HepG2 (cell line): ENCODE results near the gene VASN. TPM values are rescaled to one million over a fixed set of nuclear protein-coding genes. Genes with fewer than 3 reads are reported as not detected.

Source experiments
- CCDC6 ChIP-seq: sonication (generic); formaldehyde crosslinking; IDR thresholded peaks from 2 replicates; pipeline ENCODE4 v1.8.1; 2022; ENCODE audit warnings: mild to moderate bottlenecking, missing genetic modification reagents, moderate library complexity
- CREB1 ChIP-seq, 2 experiments: fragments of 450-650 bp in 1 of 2; IDR thresholded peaks; 2 replicates each; pipeline ENCODE4 v1.6.1; 2016 to 2017; ENCODE audit warnings: control low read depth in 1 of 2, mild to moderate bottlenecking in 1 of 2, missing compliant biosample characterization in 1 of 2, missing genetic modification characterization in 1 of 2
- HDAC2 ChIP-seq: sonication (generic); formaldehyde crosslinking; IDR thresholded peaks from 2 replicates; pipeline ENCODE4 v1.4.0; 2020; ENCODE audit warnings: missing genetic modification reagents
- KDM4B ChIP-seq: sonication (generic); formaldehyde crosslinking; IDR thresholded peaks from 2 replicates; pipeline ENCODE4 v1.4.0; 2020; ENCODE audit warnings: missing genetic modification reagents
- MEIS2 ChIP-seq: sonication (generic); formaldehyde crosslinking; IDR thresholded peaks from 2 replicates; pipeline ENCODE4 v1.9.0; 2021; ENCODE audit warnings: mild to moderate bottlenecking, missing genetic modification reagents
- NR3C1 ChIP-seq: sonication (generic); formaldehyde crosslinking; IDR thresholded peaks from 2 replicates; pipeline ENCODE4 v1.4.0; 2020; ENCODE audit warnings: missing genetic modification reagents
- RBAK ChIP-seq: sonication (generic); formaldehyde crosslinking; IDR thresholded peaks from 2 replicates; pipeline ENCODE4 v1.5.1; 2020; ENCODE audit warnings: mild to moderate bottlenecking, missing genetic modification reagents
- RORA ChIP-seq: sonication (generic); formaldehyde crosslinking; IDR thresholded peaks from 2 replicates; pipeline ENCODE4 v1.5.0; 2020; ENCODE audit warnings: mild to moderate bottlenecking, missing genetic modification reagents, moderate library complexity
- SAP130 ChIP-seq: IDR thresholded peaks from 2 replicates; pipeline ENCODE4 v1.6.1; 2016; ENCODE audit warnings: low read depth
- SIN3B ChIP-seq: fragments of 150-350 bp; IDR thresholded peaks from 2 replicates; pipeline ENCODE4 v1.6.1; 2014; ENCODE audit warnings: low read length
- SMYD3 ChIP-seq: sonication (generic); formaldehyde crosslinking; IDR thresholded peaks from 2 replicates; pipeline ENCODE4 v1.8.1; 2023; ENCODE audit warnings: mild to moderate bottlenecking, missing genetic modification reagents
- TOPORS ChIP-seq: sonication (generic); formaldehyde crosslinking; IDR thresholded peaks from 2 replicates; pipeline ENCODE4 v1.8.0; 2023; ENCODE audit warnings: mild to moderate bottlenecking, missing genetic modification reagents
- ZNF17 ChIP-seq: sonication (generic); formaldehyde crosslinking; IDR thresholded peaks from 2 replicates; pipeline ENCODE4 v1.5.0; 2020; ENCODE audit warnings: mild to moderate bottlenecking, missing genetic modification reagents
- ZNF24 ChIP-seq: fragments of 450-650 bp; IDR thresholded peaks from 2 replicates; pipeline ENCODE4 v1.6.1; 2017; ENCODE audit warnings: antibody characterized with exemption, mild to moderate bottlenecking
- ZNF446 ChIP-seq: sonication (generic); formaldehyde crosslinking; IDR thresholded peaks from 2 replicates; pipeline ENCODE4 v1.5.0; 2020; ENCODE audit warnings: mild to moderate bottlenecking, missing genetic modification reagents
- ZNF556 ChIP-seq: sonication (generic); formaldehyde crosslinking; IDR thresholded peaks from 2 replicates; pipeline ENCODE4 v1.4.0; 2020; ENCODE audit warnings: mild to moderate bottlenecking, missing genetic modification reagents, borderline replicate concordance
- ZNF598 ChIP-seq: sonication (generic); formaldehyde crosslinking; IDR thresholded peaks from 2 replicates; pipeline ENCODE4 v1.5.1; 2020; ENCODE audit warnings: mild to moderate bottlenecking, missing genetic modification reagents, borderline replicate concordance
- ZSCAN12 ChIP-seq: sonication (generic); formaldehyde crosslinking; IDR thresholded peaks from 2 replicates; pipeline ENCODE4 v1.9.0; 2021; ENCODE audit warnings: mild to moderate bottlenecking, missing genetic modification reagents
- polyA plus RNA-seq, 8 experiments: library from polyadenylated mRNA; depleted of rRNA in 3 of 8; stranded (reverse) in 7 of 8; unstranded in 1 of 8; fragments of >200 nt; fragmentation: Illumina TruSeq in 4 of 8; extraction: Trizol in 4 of 8; gene quantifications; 2 replicates each; pipeline versions ENCODE4 v1.2.1 to v1.2.3, GENCODE V29; 2011 to 2016; ENCODE audit warnings: low read depth in 4 of 8, missing spikeins in 1 of 8, mixed read lengths in 1 of 8; ENCODE audit not compliant: insufficient read depth in 1 of 8
- total RNA-seq, 5 experiments: library from RNA; depleted of rRNA; stranded (reverse); fragments of >200 nt; fragmentation: Illumina TruSeq; extraction: Trizol; gene quantifications; 2 replicates each; pipeline ENCODE4 v1.2.3, GENCODE V29; 2016; ENCODE audit warnings: low read depth in 1 of 5
- TF ChIP-seq, protein P1 (sequence below): sonication (generic); formaldehyde crosslinking; IDR thresholded peaks from 2 replicates; pipeline ENCODE4 v1.4.0; 2020; ENCODE audit warnings: missing genetic modification reagents
- TF ChIP-seq, protein P2 (sequence below): sonication (generic); formaldehyde crosslinking; IDR thresholded peaks from 2 replicates; pipeline ENCODE4 v1.5.1; 2020; ENCODE audit warnings: mild to moderate bottlenecking, missing genetic modification reagents, moderate library complexity
- TF ChIP-seq, protein P3 (sequence below): sonication (generic); formaldehyde crosslinking; IDR thresholded peaks from 2 replicates; pipeline ENCODE4 v1.4.0; 2020; ENCODE audit warnings: mild to moderate bottlenecking, missing genetic modification reagents
- TF ChIP-seq, protein P4 (sequence below): sonication (generic); formaldehyde crosslinking; IDR thresholded peaks from 2 replicates; pipeline ENCODE4 v1.8.1; 2023; ENCODE audit warnings: mild to moderate bottlenecking, inconsistent platforms, moderate library complexity, missing genetic modification reagents, borderline replicate concordance
- TF ChIP-seq, protein P5 (sequence below): sonication (generic); formaldehyde crosslinking; IDR thresholded peaks from 2 replicates; pipeline ENCODE4 v1.8.1; 2023; ENCODE audit warnings: mild to moderate bottlenecking, missing genetic modification reagents

The VASN gene
- total and polyA plus RNA-seq, 2 of the 13 experiments (the other 11 are each of a cell fraction or from before 2014, with no cell fraction given), result 8.4 to 18.2 TPM

DNA sequence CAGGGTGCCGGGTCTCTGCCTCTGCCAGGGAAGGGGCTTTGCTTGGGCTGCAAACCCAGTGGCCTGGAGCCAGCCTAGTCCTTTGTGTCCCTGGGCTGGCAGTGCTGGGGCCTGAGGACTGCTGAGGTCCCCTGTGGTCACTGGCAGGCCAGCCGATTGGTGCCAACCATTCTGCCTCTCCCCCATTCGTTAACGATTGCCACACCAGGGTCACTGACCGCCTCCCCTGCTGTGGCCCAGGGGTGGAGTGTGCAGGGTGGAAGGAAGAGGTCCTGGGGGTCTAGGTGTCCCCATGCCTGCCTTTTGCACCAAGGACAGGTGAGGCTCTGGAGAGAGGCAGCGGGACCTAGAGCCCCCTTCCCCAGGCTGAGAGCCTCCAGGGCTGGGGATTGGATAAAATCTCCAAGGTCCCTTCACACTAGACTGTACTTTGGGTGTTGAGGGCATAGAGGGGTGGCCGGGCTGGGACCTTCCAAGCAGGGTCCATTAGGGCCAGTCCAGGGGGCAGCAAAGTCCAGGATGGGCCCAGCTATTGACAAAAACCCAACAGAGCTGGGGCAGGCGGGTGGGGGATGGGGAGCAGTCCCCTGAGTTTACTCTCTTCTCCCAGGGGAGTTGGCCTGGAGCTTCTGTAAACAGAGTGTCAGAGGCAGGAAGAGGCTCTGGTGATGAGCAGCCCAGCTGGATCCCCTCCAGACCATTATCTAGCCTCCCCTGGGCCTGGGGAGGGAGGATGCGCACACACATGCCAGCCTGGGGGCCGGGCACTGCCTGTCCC is 1.1 kb downstream of the VASN start (continued):
- TF ChIP-seq SIN3B, result no peak
- TF ChIP-seq ZNF446 (CRISPR knock-in tag), result peak; percentile 68; the same call in 1 of the 2 replicates
- no peak for TF ChIP-seq RORA (CRISPR knock-in tag)
- TF ChIP-seq ZNF17, result no peak
- TF ChIP-seq ZNF556 (CRISPR knock-in tag), result peak; percentile 43; the same call in 1 of the 2 replicates
- TF ChIP-seq ZNF24, result no peak
- no peak for TF ChIP-seq KDM4B (CRISPR knock-in tag)
- TF ChIP-seq MEIS2 (CRISPR knock-in tag), result peak; percentile 55; the same call in 1 of the 2 replicates
- peak; percentile 81 for TF ChIP-seq SAP130 (CRISPR knock-in tag)
- TF ChIP-seq HDAC2 (CRISPR knock-in tag), result no peak; the same call in 1 of the 2 replicates
- TF ChIP-seq, protein P1, sequence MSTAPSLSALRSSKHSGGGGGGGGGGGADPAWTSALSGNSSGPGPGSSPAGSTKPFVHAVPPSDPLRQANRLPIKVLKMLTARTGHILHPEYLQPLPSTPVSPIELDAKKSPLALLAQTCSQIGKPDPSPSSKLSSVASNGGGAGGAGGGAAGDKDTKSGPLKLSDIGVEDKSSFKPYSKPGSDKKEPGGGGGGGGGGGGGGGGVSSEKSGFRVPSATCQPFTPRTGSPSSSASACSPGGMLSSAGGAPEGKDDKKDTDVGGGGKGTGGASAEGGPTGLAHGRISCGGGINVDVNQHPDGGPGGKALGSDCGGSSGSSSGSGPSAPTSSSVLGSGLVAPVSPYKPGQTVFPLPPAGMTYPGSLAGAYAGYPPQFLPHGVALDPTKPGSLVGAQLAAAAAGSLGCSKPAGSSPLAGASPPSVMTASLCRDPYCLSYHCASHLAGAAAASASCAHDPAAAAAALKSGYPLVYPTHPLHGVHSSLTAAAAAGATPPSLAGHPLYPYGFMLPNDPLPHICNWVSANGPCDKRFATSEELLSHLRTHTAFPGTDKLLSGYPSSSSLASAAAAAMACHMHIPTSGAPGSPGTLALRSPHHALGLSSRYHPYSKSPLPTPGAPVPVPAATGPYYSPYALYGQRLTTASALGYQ (CRISPR knock-in tag), result no peak
- TF ChIP-seq, protein P2, sequence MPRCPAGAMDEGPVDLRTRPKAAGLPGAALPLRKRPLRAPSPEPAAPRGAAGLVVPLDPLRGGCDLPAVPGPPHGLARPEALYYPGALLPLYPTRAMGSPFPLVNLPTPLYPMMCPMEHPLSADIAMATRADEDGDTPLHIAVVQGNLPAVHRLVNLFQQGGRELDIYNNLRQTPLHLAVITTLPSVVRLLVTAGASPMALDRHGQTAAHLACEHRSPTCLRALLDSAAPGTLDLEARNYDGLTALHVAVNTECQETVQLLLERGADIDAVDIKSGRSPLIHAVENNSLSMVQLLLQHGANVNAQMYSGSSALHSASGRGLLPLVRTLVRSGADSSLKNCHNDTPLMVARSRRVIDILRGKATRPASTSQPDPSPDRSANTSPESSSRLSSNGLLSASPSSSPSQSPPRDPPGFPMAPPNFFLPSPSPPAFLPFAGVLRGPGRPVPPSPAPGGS, result peak; percentile 53; the same call in 1 of the 2 replicates
- TF ChIP-seq, protein P3, sequence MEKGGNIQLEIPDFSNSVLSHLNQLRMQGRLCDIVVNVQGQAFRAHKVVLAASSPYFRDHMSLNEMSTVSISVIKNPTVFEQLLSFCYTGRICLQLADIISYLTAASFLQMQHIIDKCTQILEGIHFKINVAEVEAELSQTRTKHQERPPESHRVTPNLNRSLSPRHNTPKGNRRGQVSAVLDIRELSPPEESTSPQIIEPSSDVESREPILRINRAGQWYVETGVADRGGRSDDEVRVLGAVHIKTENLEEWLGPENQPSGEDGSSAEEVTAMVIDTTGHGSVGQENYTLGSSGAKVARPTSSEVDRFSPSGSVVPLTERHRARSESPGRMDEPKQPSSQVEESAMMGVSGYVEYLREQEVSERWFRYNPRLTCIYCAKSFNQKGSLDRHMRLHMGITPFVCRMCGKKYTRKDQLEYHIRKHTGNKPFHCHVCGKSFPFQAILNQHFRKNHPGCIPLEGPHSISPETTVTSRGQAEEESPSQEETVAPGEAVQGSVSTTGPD (CRISPR knock-in tag), result no peak
- no peak for TF ChIP-seq NR3C1 (CRISPR knock-in tag)
- TF ChIP-seq CCDC6 (CRISPR knock-in tag), result no peak
- TF ChIP-seq ZSCAN12, result no peak
- no peak for TF ChIP-seq SMYD3 (CRISPR knock-in tag)
- TF ChIP-seq, protein P4, sequence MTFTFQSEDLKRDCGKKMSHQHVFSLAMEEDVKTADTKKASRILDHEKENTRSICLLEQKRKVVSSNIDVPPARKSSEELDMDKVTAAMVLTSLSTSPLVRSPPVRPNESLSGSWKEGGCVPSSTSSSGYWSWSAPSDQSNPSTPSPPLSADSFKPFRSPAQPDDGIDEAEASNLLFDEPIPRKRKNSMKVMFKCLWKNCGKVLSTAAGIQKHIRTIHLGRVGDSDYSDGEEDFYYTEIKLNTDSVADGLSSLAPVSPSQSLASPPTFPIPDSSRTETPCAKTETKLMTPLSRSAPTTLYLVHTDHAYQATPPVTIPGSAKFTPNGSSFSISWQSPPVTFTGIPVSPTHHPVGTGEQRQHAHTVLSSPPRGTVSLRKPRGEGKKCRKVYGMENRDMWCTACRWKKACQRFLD (CRISPR knock-in tag), result no peak
- no peak for TF ChIP-seq ZNF598 (CRISPR knock-in tag)
- TF ChIP-seq CREB1 (IDR thresholded peaks at IDR 0.05), result no peak
- no peak for TF ChIP-seq CREB1 (CRISPR knock-in tag; IDR thresholded peaks at IDR 0.05)
- TF ChIP-seq, protein P5, sequence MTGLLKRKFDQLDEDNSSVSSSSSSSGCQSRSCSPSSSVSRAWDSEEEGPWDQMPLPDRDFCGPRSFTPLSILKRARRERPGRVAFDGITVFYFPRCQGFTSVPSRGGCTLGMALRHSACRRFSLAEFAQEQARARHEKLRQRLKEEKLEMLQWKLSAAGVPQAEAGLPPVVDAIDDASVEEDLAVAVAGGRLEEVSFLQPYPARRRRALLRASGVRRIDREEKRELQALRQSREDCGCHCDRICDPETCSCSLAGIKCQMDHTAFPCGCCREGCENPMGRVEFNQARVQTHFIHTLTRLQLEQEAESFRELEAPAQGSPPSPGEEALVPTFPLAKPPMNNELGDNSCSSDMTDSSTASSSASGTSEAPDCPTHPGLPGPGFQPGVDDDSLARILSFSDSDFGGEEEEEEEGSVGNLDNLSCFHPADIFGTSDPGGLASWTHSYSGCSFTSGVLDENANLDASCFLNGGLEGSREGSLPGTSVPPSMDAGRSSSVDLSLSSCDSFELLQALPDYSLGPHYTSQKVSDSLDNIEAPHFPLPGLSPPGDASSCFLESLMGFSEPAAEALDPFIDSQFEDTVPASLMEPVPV, result no peak; the same call in 1 of the 2 replicates
- TF ChIP-seq RBAK, result no peak; the same call in 1 of the 2 replicates
- no peak for TF ChIP-seq TOPORS (CRISPR knock-in tag)
